Heart right ventricle (tissue), 16 donors: ENCODE results near the gene TXK. TPM values are rescaled to one million over a fixed set of nuclear protein-coding genes. Genes with fewer than 3 reads are reported as not detected.

Experiments
- ATAC-seq, 8 donors: fragments of 200-7000 bp; cut with Tn5 transposase; one replicate each; pipeline ENCODE4 v1.9.1; 2020; ENCODE audit warnings: mild to moderate bottlenecking in 8 of 8, moderate library complexity in 8 of 8, moderate number of reproducible peaks in 1 of 8
- DNase-seq, 2 donors: peaks; one replicate each; pipeline ENCODE4 v3.0.0-alpha.2; 2020
- H3K27ac ChIP-seq, 10 donors: fragments of 200-600 bp; sonication (generic) in 2 of 10; one replicate each; pipeline versions ENCODE4 v1.5.0 to v1.8.0; 2020 to 2022; ENCODE audit warnings: mild to moderate bottlenecking in 3 of 10
- H3K27me3 ChIP-seq, 7 donors: fragments of 200-600 bp; one replicate each; pipeline ENCODE4 v1.8.0; 2021 to 2022; ENCODE audit warnings: mild to moderate bottlenecking in 2 of 7
- H3K36me3 ChIP-seq, 9 donors: fragments of 200-600 bp; sonication (generic) in 1 of 9; one replicate each; pipeline versions ENCODE4 v1.5.0 to v1.8.0; 2020 to 2022; ENCODE audit warnings: mild to moderate bottlenecking in 2 of 9
- H3K4me1 ChIP-seq, 9 donors: fragments of 200-600 bp; sonication (generic) in 1 of 9; one replicate each; pipeline versions ENCODE4 v1.5.0 to v1.8.0; 2020 to 2022; ENCODE audit warnings: mild to moderate bottlenecking in 4 of 9
- H3K4me3 ChIP-seq, 10 donors: fragments of 200-600 bp; sonication (generic) in 2 of 10; one replicate each; pipeline versions ENCODE4 v1.5.0 to v1.8.0; 2020 to 2022; ENCODE audit warnings: mild to moderate bottlenecking in 7 of 10, moderate library complexity in 2 of 10
- H3K9me3 ChIP-seq, 11 donors: fragments of 200-600 bp in 10 of 11; sonication (generic) in 2 of 11; one replicate each; pipeline versions ENCODE4 v1.5.0 to v1.8.0; 2013 to 2022; ENCODE audit warnings: mild to moderate bottlenecking in 2 of 11, control low read depth in 1 of 11, moderate library complexity in 1 of 11
- CTCF ChIP-seq, 9 donors: fragments of 200-600 bp; sonication (generic) in 2 of 9; IDR thresholded peaks; one replicate each; pipeline versions ENCODE4 v1.5.0 to v1.8.0; 2021 to 2022; ENCODE audit warnings: antibody characterized with exemption in 9 of 9, mild to moderate bottlenecking in 5 of 9, moderate library complexity in 1 of 9
- WGBS, 2 donors: extraction: QIAGEN DNeasy Blood & Tissue Kit; methylation state at CpG; one replicate each; pipeline ENCODE4 v1.1.7; 2013; ENCODE audit warnings: inconsistent platforms in 1 of 2; 5-methylcytosine and 5-hydroxymethylcytosine counted together
- intact Hi-C, 10 donors: fragments of 100-400 bp; cut with DNase I; formaldehyde crosslinking; loops; one replicate each; pipeline versions ENCODE4 v1.11.1 to v1.14.2; 2022
- polyA plus RNA-seq, 2 donors: library from polyadenylated mRNA; stranded (reverse); fragments of 200-250 nt; gene quantifications; one replicate each; pipeline ENCODE4 v1.2.3, GENCODE V29; 2013
- total RNA-seq, 10 donors: library from RNA; stranded (reverse); fragmentation: NEBNext Ultra II Directional in 3 of 10; extraction: Animal tissue kit (Norgen Biotek cat#: 25700) in 3 of 10; gene quantifications; one replicate each; pipeline versions ENCODE4 v1.2.1 to v1.2.4, GENCODE V29; 2021 to 2023
- donor health status: Arrhythmogenic right ventricular cardiomyopathy.
- donor health status: ischemic (EF 13 %, LVEDD 7.1; RV severe dilation, severe dysfunction).
- donor health status: healthy with polysubstance abuse.
- donor health status: DM: no; HTN: yes; CAD: no.
- donor health status: DM: no; HTN: no; CAD: no.
- donor health status: ischemic (EF 25% LVEDD 6.9; RV normal size, moderate dysfunction).
- donor health status: ischemic (EF 25% LVEDD 5.7; RV mildly dilated, moderate dysfunction).
- donor health status: healthy.
- donor health status: DM: yes; HTN: yes; CAD: no.
- donor health status: Ischemic cardiomyopathy.
- donor health status: ischemic (EF 35%, LVEDD 5.7; RV mildly dilated, moderate dysfunction).
- donor health status: nonischemic (EF 11% LVEDD 7.7; RV severe dilation, severe dysfunction).
- donor health status: DM: yes; HTN: yes; CAD: no.
- donor health status: PGD.
- donor health status: ischemic (EF 29% LVEDD 5.4; RV normal size, mild dysfunction).
- donor health status: nonischemic (EF 23%, LVEDD 6.1; RV moderate dilation, normal function).

Gene TXK
- total and polyA plus RNA-seq, 12 donors = 0.33 to 2.9 (median 0.85) TPM; not detected in 1

- intact Hi-C loops = no loop called here
- ATAC-seq (no peak), DNase-seq (no peak)
- Histone ChIP-seq H3K27ac (no peak overlapping the region), H3K9me3 (no peaks in the 10 kb centered on the region), H3K4me1 (peaks cover 0 to 8% (median 0%) of the 10 kb centered on the region in 9 donors), H3K27me3 (no peaks in the 10 kb centered on the region), H3K4me3 (no peak overlapping the region), H3K36me3 (no peaks in the 10 kb centered on the region)
- no peak for TF ChIP-seq CTCF (IDR thresholded peaks at IDR 0.05)
- WGBS, 2 donors = 58 to 63% methylated on average over 3 of the region's 3 CpGs
Observed at GRCh38 chr4:48030470-48030869, 103.6 kb downstream of the TXK start.

GRCh38 chr4:48028696-48029095, 105.4 kb downstream of the TXK start:
- intact Hi-C loops = no loop called here
- no peak for TF ChIP-seq CTCF (IDR thresholded peaks at IDR 0.05)

GRCh38 chr4:48027653-48028052, 106.4 kb downstream of the TXK start:
- H3K27me3 ChIP-seq = peaks cover 0 to 6% (median 0%) of the 10 kb centered on the region in 7 donors
- ATAC-seq (no peak), DNase-seq (no peak)
- peaks cover 0 to 5% (median 0%) of the 10 kb centered on the region in 9 donors for H3K4me1 ChIP-seq
- intact Hi-C loops = no loop called here
- H3K4me3 ChIP-seq = no peak overlapping the region
- H3K9me3 ChIP-seq = no peaks in the 10 kb centered on the region
- TF ChIP-seq CTCF (IDR thresholded peaks at IDR 0.05) = no peak
- no peak overlapping the region for H3K27ac ChIP-seq
- H3K36me3 ChIP-seq = no peaks in the 10 kb centered on the region

More at GRCh38 chr4:48028696-48029095, 105.4 kb downstream of the TXK start:
- ATAC-seq (no peak), DNase-seq (no peak)
- Histone ChIP-seq H3K36me3 (no peaks in the 10 kb centered on the region), H3K27ac (no peak overlapping the region), H3K27me3 (no peaks in the 10 kb centered on the region), H3K9me3 (no peaks in the 10 kb centered on the region), H3K4me1 (peaks cover 0 to 8% (median 0%) of the 10 kb centered on the region in 9 donors), H3K4me3 (no peak overlapping the region)
- WGBS, 2 donors = 32 to 54% methylated on average over 2 of the region's 2 CpGs

DNA sequence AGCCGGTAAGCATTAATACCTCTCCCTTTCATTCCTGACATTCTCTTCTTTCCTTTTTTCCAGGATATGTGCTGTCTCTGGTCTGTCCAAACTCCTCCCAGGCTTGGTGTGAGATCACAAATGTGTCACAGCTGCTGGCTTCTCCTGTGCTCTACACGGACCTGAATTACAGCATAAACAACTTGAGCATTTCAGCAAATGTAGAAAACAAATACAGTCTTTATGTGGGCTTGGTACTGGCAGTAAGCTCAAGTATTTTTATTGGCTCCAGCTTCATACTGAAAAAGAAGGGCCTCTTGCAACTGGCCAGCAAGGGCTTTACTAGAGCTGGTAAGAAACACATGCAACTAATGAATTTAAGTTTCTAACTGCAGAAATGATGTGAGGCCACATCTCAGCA, 109.0 kb downstream of the TXK start:
- DNase-seq = no peak
- WGBS, 2 donors = 8 to 19% methylated on average over 2 of the region's 2 CpGs
- intact Hi-C loops = no loop called here
- no peak for TF ChIP-seq CTCF (IDR thresholded peaks at IDR 0.05)
- ATAC-seq = no peak
- Histone ChIP-seq H3K4me3 (no peak overlapping the region), H3K36me3 (no peaks in the 10 kb centered on the region), H3K27ac (no peak overlapping the region), H3K4me1 (no peaks in the 10 kb centered on the region), H3K27me3 (peaks cover 0 to 12% (median 0%) of the 10 kb centered on the region in 7 donors), H3K9me3 (no peaks in the 10 kb centered on the region)
